HEK293 (cell line): Measurements from ENCODE around the gene CDK6.

ENCODE experiments used
- CTCF ChIA-PET: fragments of 350-600 bp; formaldehyde crosslinking; extraction: SDS; loops from one replicate; lab custom pipeline; 2021; ENCODE audit warnings: antibody characterized with exemption; lab: Yijun Ruan, JAX
- POLR2A ChIA-PET: fragments of 300-600 bp; formaldehyde crosslinking; extraction: SDS; loops from one replicate; lab custom pipeline; 2020; ENCODE audit warnings: antibody characterized with exemption, inconsistent platforms; lab: Yijun Ruan, JAX
- H3K27ac ChIP-seq: fragments of 200-500 bp; sonication (Bioruptor generic); 2 replicates; pipeline ENCODE4 v1.5.1; 2014; ENCODE audit warnings: low read depth, low read length, control low read depth, inconsistent platforms; ENCODE audit errors: extremely low read depth
- H3K36me3 ChIP-seq, 2 experiments: fragments of 200-500 bp in 1 of 2; sonication (Bioruptor generic) in 1 of 2; 1 replicate in 1 of 2; 2 replicates in 1 of 2; pipeline ENCODE4 v1.5.1; 2014 to 2017; ENCODE audit warnings: inconsistent platforms in 2 of 2, low read length in 2 of 2; ENCODE audit not compliant: control insufficient read depth in 2 of 2, insufficient read depth in 1 of 2
- H3K4me1 ChIP-seq: fragments of 200-500 bp; sonication (Bioruptor generic); 2 replicates; pipeline ENCODE4 v1.5.1; 2014; ENCODE audit warnings: mild to moderate bottlenecking, low read length, inconsistent platforms; ENCODE audit not compliant: control insufficient read depth, insufficient read depth
- H3K4me3 ChIP-seq: 2 replicates; pipeline ENCODE4 v1.5.1; 2011; ENCODE audit warnings: low read depth, mild to moderate bottlenecking, control low read depth, low read length, moderate library complexity
- H3K9me3 ChIP-seq: fragments of 200-500 bp; sonication (Bioruptor generic); 2 replicates; pipeline ENCODE4 v1.5.1; 2014; ENCODE audit warnings: low read depth, low read length, inconsistent platforms; ENCODE audit not compliant: control insufficient read depth, insufficient read depth
- BCL11A ChIP-seq: fragments of 450-650 bp; formaldehyde crosslinking; IDR thresholded peaks from 2 replicates; pipeline ENCODE4 v1.5.1; 2016; ENCODE audit warnings: low read depth, missing biosample characterization, missing genetic modification characterization
- HOXA7 ChIP-seq: sonication (generic); formaldehyde crosslinking; IDR thresholded peaks from 2 replicates; pipeline ENCODE4 v1.8.1; 2022; ENCODE audit warnings: missing genetic modification reagents, borderline replicate concordance
- SP3 ChIP-seq: fragments of 450-650 bp; formaldehyde crosslinking; IDR thresholded peaks from 2 replicates; pipeline ENCODE4 v1.5.1; 2016; ENCODE audit warnings: missing biosample characterization, missing genetic modification characterization
- TRIM28 ChIP-seq: IDR thresholded peaks from 2 replicates; pipeline ENCODE4 v1.6.1; 2011; ENCODE audit warnings: low read length, control low read depth, borderline replicate concordance
- ZBTB20 ChIP-seq: fragments of 450-650 bp; formaldehyde crosslinking; IDR thresholded peaks from 2 replicates; pipeline ENCODE4 v1.5.1; 2016; ENCODE audit warnings: missing biosample characterization, missing genetic modification characterization
- ZNF155 ChIP-seq: fragments of 450-650 bp; formaldehyde crosslinking; IDR thresholded peaks from 2 replicates; pipeline ENCODE4 v1.5.1; 2016; ENCODE audit warnings: missing biosample characterization, missing genetic modification characterization
- ZNF19 ChIP-seq: fragments of 450-650 bp; formaldehyde crosslinking; IDR thresholded peaks from 2 replicates; pipeline ENCODE4; 2016; ENCODE audit warnings: missing biosample characterization, missing genetic modification characterization, low read depth
- ZNF211 ChIP-seq: fragments of 450-650 bp; formaldehyde crosslinking; IDR thresholded peaks from 2 replicates; pipeline ENCODE4 v1.5.1; 2016; ENCODE audit warnings: low read depth, missing biosample characterization, missing genetic modification characterization
- ZNF221 ChIP-seq: fragments of 450-650 bp; formaldehyde crosslinking; IDR thresholded peaks from 2 replicates; pipeline ENCODE4 v1.5.1; 2017; ENCODE audit warnings: missing biosample characterization, missing genetic modification characterization, borderline replicate concordance
- ZNF394 ChIP-seq: fragments of 450-650 bp; formaldehyde crosslinking; IDR thresholded peaks from 2 replicates; pipeline ENCODE4 v1.5.1; 2016; ENCODE audit warnings: missing biosample characterization, missing genetic modification characterization, mild to moderate bottlenecking, moderate library complexity, borderline replicate concordance
- ZNF404 ChIP-seq: fragments of 450-650 bp; formaldehyde crosslinking; IDR thresholded peaks from 2 replicates; pipeline ENCODE4 v1.5.1; 2017; ENCODE audit warnings: missing biosample characterization, missing genetic modification characterization
- ZNF416 ChIP-seq: fragments of 450-650 bp; formaldehyde crosslinking; IDR thresholded peaks from 2 replicates; pipeline ENCODE4 v1.5.1; 2016; ENCODE audit warnings: missing biosample characterization, missing genetic modification characterization
- ZNF530 ChIP-seq: fragments of 450-650 bp; formaldehyde crosslinking; IDR thresholded peaks from 2 replicates; pipeline ENCODE4 v1.5.1; 2016; ENCODE audit warnings: low read depth, missing biosample characterization, missing genetic modification characterization
- ZNF571 ChIP-seq: fragments of 450-650 bp; formaldehyde crosslinking; IDR thresholded peaks from 2 replicates; pipeline ENCODE4 v1.5.0; 2017; ENCODE audit warnings: missing biosample characterization, missing genetic modification characterization
- ZNF677 ChIP-seq: fragments of 450-650 bp; IDR thresholded peaks from 2 replicates; pipeline ENCODE4 v1.5.0; 2018; ENCODE audit warnings: missing biosample characterization, mild to moderate bottlenecking, missing genetic modification characterization, moderate library complexity
- ZNF768 ChIP-seq: fragments of 450-650 bp; formaldehyde crosslinking; IDR thresholded peaks from 2 replicates; pipeline ENCODE4 v1.5.1; 2018; ENCODE audit warnings: missing biosample characterization, mild to moderate bottlenecking, missing genetic modification characterization
- TF ChIP-seq, protein P1 (sequence below): fragments of 450-650 bp; formaldehyde crosslinking; IDR thresholded peaks from 2 replicates; pipeline ENCODE4 v1.5.1; 2017; ENCODE audit warnings: missing biosample characterization, missing genetic modification characterization
- TF ChIP-seq, protein P2 (sequence below): fragments of 450-650 bp; formaldehyde crosslinking; optimal IDR thresholded peaks from 2 replicates; pipeline ENCODE3; 2016; ENCODE audit warnings: missing biosample characterization, mild to moderate bottlenecking, missing genetic modification characterization
- TF ChIP-seq, protein P3 (sequence below): fragments of 450-650 bp; formaldehyde crosslinking; IDR thresholded peaks from 2 replicates; pipeline ENCODE4 v1.5.1; 2016; ENCODE audit warnings: missing biosample characterization, missing genetic modification characterization
- TF ChIP-seq, protein P4 (sequence below): fragments of 450-650 bp; formaldehyde crosslinking; IDR thresholded peaks from 2 replicates; pipeline ENCODE4 v1.5.1; 2016; ENCODE audit warnings: missing biosample characterization, missing genetic modification characterization

Gene CDK6

DNA sequence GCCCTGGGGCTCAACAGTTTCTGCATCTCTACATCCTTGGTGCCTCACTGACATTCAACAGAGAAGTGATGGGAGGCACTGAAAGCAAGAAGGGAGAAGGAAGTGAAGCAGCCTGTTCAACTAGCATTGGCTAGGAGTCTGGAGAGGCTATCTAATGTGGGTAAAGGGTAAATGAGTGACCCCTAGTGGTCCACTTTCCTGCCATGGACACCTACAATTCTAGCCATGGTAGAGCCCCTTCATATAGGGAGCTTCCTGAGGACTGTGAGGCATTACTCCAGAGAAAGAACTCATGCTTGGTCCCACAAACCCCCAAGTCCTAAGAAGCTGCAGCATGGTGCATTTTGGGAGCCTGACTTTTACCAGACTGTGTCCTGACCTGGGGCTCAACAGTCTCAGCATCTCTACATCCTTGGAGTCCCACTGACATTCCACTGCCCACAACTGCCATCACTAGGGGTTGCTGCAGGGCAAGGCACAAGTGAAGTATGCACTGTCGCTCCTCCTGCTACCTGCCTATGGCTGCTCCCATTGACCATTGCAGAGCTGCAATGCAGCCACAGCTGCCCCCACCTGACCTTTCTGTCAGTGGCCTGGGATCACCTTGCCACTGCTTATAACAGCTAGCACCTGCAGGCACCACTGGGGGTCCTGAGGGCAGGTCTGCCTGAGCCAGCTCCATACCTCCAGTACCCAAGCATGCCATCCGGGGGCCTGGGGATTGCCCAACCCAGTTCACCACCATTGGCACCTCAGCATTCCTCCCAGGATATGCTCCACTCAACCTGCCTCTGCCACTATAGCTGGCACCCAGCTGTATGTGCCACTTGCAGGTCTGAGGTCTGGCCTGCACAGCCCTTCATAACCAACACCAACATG, 44.1 kb upstream of the CDK6 start:
- ChIA-PET CTCF (interaction anchor here (0.8 to 1.2 kb wide), 2 partner anchors 185 to 260 kb away, joined by 3 read pairs; no protein-coding TSS in a partner anchor), POLR2A (no interaction called here)
- no peak for TF ChIP-seq ZNF211 (tag by site-specific recombination)
- TF ChIP-seq, protein P1, sequence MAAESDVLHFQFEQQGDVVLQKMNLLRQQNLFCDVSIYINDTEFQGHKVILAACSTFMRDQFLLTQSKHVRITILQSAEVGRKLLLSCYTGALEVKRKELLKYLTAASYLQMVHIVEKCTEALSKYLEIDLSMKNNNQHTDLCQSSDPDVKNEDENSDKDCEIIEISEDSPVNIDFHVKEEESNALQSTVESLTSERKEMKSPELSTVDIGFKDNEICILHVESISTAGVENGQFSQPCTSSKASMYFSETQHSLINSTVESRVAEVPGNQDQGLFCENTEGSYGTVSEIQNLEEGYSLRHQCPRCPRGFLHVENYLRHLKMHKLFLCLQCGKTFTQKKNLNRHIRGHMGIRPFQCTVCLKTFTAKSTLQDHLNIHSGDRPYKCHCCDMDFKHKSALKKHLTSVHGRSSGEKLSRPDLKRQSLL (tag by site-specific recombination): no peak
- no peak for TF ChIP-seq ZNF394 (tag by site-specific recombination)
- TF ChIP-seq HOXA7: no peak
- TF ChIP-seq ZNF19 (tag by site-specific recombination): no peak
- no peak for TF ChIP-seq ZBTB20 (tag by site-specific recombination)
- TF ChIP-seq ZNF571: no peak
- TF ChIP-seq ZNF530 (tag by site-specific recombination): no peak
- TF ChIP-seq ZNF416 (tag by site-specific recombination): no peak
- TF ChIP-seq ZNF677 (tag by site-specific recombination): no peak
- TF ChIP-seq, protein P2, sequence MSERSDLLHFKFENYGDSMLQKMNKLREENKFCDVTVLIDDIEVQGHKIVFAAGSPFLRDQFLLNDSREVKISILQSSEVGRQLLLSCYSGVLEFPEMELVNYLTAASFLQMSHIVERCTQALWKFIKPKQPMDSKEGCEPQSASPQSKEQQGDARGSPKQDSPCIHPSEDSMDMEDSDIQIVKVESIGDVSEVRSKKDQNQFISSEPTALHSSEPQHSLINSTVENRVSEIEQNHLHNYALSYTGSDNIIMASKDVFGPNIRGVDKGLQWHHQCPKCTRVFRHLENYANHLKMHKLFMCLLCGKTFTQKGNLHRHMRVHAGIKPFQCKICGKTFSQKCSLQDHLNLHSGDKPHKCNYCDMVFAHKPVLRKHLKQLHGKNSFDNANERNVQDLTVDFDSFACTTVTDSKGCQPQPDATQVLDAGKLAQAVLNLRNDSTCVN (tag by site-specific recombination): no peak
- Histone ChIP-seq H3K4me3 (no peak overlapping the region), H3K9me3 (no peaks in the 10 kb centered on the region), H3K27ac (no peak overlapping the region), H3K36me3 (no peaks in the 10 kb centered on the region), H3K4me1 (no peaks in the 10 kb centered on the region)

DNA sequence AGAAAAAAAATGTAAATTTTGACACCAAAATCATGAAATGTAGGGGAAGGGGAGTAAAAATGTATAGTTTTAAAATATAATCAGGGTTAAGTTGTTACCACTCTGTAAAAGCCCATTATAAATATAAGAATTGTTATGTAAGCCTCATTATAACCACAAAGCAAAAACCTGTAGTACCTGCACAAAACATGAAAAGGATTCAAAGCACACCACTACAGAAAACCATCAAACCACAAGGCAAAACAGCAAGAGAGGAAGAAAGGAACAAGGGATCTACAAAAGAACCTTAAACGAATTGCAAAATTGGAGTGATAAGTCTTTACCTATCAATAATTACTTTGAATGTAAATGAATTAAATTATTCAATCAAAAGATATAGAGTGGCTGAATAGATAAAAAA, 41.0 kb upstream of the CDK6 start:
- CTCF ChIA-PET: no interaction called here
- Histone ChIP-seq H3K4me1 (no peaks in the 10 kb centered on the region), H3K36me3 (no peaks in the 10 kb centered on the region), H3K27ac (no peak overlapping the region), H3K4me3 (no peak overlapping the region)
- TF ChIP-seq ZNF155 (tag by site-specific recombination): no peak
- TF ChIP-seq, all 188 proteins: peak for 0
- POLR2A ChIA-PET: no interaction called here
- no peaks in the 10 kb centered on the region for H3K9me3 ChIP-seq

DNA sequence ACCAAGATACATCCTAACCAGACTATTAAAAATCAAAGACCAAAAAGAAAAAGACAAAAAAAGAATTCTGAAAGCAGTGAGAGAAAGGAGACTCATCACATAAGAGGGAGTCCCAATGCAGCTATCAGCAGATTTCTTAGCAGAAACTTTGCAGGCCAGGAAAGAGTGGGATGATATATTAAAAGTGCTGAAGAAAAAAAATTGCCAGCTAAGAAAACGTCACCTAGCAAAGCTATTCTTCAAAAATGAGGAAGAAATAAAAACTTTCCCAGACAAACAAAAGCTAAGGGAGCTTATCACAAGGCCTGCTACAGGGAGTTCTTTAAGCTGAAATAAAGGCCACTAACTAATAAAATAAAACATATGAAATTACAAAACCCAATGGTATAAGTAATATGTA, 40.5 kb upstream of the CDK6 start:
- CTCF ChIA-PET: no interaction called here
- no peaks in the 10 kb centered on the region for H3K9me3 ChIP-seq
- no peaks in the 10 kb centered on the region for H3K4me1 ChIP-seq
- POLR2A ChIA-PET: no interaction called here
- H3K27ac ChIP-seq: no peak overlapping the region
- H3K4me3 ChIP-seq: no peak overlapping the region
- no peaks in the 10 kb centered on the region for H3K36me3 ChIP-seq
- TF ChIP-seq BCL11A: no peak
- no peak for TF ChIP-seq SP3 (tag by site-specific recombination)
- TF ChIP-seq, protein P3, sequence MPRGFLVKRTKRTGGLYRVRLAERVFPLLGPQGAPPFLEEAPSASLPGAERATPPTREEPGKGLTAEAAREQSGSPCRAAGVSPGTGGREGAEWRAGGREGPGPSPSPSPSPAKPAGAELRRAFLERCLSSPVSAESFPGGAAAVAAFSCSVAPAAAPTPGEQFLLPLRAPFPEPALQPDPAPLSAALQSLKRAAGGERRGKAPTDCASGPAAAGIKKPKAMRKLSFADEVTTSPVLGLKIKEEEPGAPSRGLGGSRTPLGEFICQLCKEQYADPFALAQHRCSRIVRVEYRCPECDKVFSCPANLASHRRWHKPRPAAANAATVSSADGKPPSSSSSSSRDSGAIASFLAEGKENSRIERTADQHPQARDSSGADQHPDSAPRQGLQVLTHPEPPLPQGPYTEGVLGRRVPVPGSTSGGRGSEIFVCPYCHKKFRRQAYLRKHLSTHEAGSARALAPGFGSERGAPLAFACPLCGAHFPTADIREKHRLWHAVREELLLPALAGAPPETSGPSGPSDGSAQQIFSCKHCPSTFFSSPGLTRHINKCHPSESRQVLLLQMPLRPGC: no peak
- TF ChIP-seq, protein P4, sequence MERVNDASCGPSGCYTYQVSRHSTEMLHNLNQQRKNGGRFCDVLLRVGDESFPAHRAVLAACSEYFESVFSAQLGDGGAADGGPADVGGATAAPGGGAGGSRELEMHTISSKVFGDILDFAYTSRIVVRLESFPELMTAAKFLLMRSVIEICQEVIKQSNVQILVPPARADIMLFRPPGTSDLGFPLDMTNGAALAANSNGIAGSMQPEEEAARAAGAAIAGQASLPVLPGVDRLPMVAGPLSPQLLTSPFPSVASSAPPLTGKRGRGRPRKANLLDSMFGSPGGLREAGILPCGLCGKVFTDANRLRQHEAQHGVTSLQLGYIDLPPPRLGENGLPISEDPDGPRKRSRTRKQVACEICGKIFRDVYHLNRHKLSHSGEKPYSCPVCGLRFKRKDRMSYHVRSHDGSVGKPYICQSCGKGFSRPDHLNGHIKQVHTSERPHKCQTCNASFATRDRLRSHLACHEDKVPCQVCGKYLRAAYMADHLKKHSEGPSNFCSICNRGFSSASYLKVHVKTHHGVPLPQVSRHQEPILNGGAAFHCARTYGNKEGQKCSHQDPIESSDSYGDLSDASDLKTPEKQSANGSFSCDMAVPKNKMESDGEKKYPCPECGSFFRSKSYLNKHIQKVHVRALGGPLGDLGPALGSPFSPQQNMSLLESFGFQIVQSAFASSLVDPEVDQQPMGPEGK (tag by site-specific recombination): no peak
- TF ChIP-seq ZNF768 (tag by site-specific recombination): no peak
- no peak for TF ChIP-seq ZNF404 (tag by site-specific recombination)
- TF ChIP-seq, protein P1 (tag by site-specific recombination): no peak
- no peak for TF ChIP-seq ZNF221 (tag by site-specific recombination)
- no peak for TF ChIP-seq TRIM28
